H1 (cell line): ENCODE measurements around the gene MTTP. TPM values are rescaled to one million over a fixed set of nuclear protein-coding genes. Genes with fewer than 3 reads are reported as not detected.

Experiments
- CTCF ChIA-PET: fragments of 300-600 bp; sonication (Branson Sonifier 250); formaldehyde crosslinking; loops from one replicate; lab custom pipeline; 2021; ENCODE audit not compliant: partially characterized antibody; lab: Charles Lee
- POLR2A ChIA-PET: fragments of 300-600 bp; sonication (Branson Sonifier 250); formaldehyde crosslinking; loops from one replicate; lab custom pipeline; 2021; ENCODE audit warnings: inconsistent platforms; ENCODE audit not compliant: partially characterized antibody; lab: Charles Lee
- DNase-seq, 2 experiments: peaks; one replicate each; pipeline versions ENCODE4 v3.0.0 to v3.0.0-alpha.2; 2010 to 2022; ENCODE audit warnings: low spot score in 2 of 2, low read depth in 1 of 2, mixed read lengths in 1 of 2
- FAIRE-seq: peaks from 2 replicates; lab custom pipeline; 2011; peaks lifted over from hg19 to GRCh38; lab: Jason Lieb, UNC
- H2AFZ ChIP-seq: 2 replicates; pipeline ENCODE4 v1.8.1; 2012; ENCODE audit warnings: low read length, inconsistent platforms
- H2AK5ac ChIP-seq: 2 replicates; pipeline ENCODE4 v1.6.1; 2013; ENCODE audit warnings: low read depth, low read length
- H2BK120ac ChIP-seq: replicated peaks from 2 replicates; pipeline ENCODE3; 2013; ENCODE audit warnings: low read depth, low read length, inconsistent platforms
- H2BK12ac ChIP-seq: 2 replicates; pipeline ENCODE4 v1.6.1; 2013; ENCODE audit warnings: low read depth, low read length
- H2BK15ac ChIP-seq: 2 replicates; pipeline ENCODE4 v1.6.1; 2013; ENCODE audit warnings: low read length
- H2BK20ac ChIP-seq: 2 replicates; pipeline ENCODE4 v1.6.1; 2013; ENCODE audit warnings: low read length
- H2BK5ac ChIP-seq: 2 replicates; pipeline ENCODE4 v1.6.1; 2013; ENCODE audit warnings: low read depth, low read length
- H3K14ac ChIP-seq: 2 replicates; pipeline ENCODE4 v1.6.1; 2013; ENCODE audit warnings: inconsistent platforms; ENCODE audit not compliant: insufficient read length
- H3K18ac ChIP-seq: 2 replicates; pipeline ENCODE4 v1.6.1; 2013; ENCODE audit warnings: low read length; ENCODE audit errors: extremely low read depth
- H3K23ac ChIP-seq: 2 replicates; pipeline ENCODE4 v1.6.1; 2013; ENCODE audit warnings: inconsistent platforms; ENCODE audit not compliant: insufficient read length
- H3K23me2 ChIP-seq: 2 replicates; pipeline ENCODE4 v1.6.1; 2013; ENCODE audit warnings: low read depth, low read length
- H3K27ac ChIP-seq: 2 replicates; pipeline ENCODE4 v1.6.1; 2011; ENCODE audit warnings: low read depth, low read length, inconsistent platforms
- H3K27me3 ChIP-seq, 4 experiments: replicated peaks in 1 of 4; 1 replicate in 1 of 4; 2 replicates in 3 of 4; pipeline versions ENCODE4 v1.6.1 to v1.8.1; 2011 to 2013; ENCODE audit warnings: low read length in 3 of 4, mild to moderate bottlenecking in 3 of 4, inconsistent platforms in 2 of 4, mixed read lengths in 2 of 4, moderate library complexity in 1 of 4; ENCODE audit not compliant: control insufficient read depth in 3 of 4, insufficient read depth in 3 of 4; ENCODE audit errors: extremely low read depth in 1 of 4
- H3K36me3 ChIP-seq, 4 experiments: 2 replicates each; pipeline versions ENCODE4 v1.6.1 to v1.8.1; 2011 to 2013; ENCODE audit warnings: mild to moderate bottlenecking in 4 of 4, low read length in 3 of 4, moderate library complexity in 2 of 4, control low read depth in 1 of 4, inconsistent platforms in 1 of 4; ENCODE audit not compliant: insufficient read depth in 4 of 4, control insufficient read depth in 2 of 4
- H3K4ac ChIP-seq: replicated peaks from 2 replicates; pipeline ENCODE3; 2013; ENCODE audit warnings: low read length, low read depth, mixed read lengths, inconsistent platforms; ENCODE audit not compliant: insufficient read length
- H3K4me1 ChIP-seq, 4 experiments: replicated peaks in 1 of 4; 1 replicate in 1 of 4; 2 replicates in 3 of 4; pipeline versions ENCODE4 v1.6.1 to v1.8.1; 2011 to 2013; ENCODE audit warnings: low read length in 3 of 4, inconsistent platforms in 2 of 4, mixed read lengths in 1 of 4; ENCODE audit not compliant: insufficient read depth in 4 of 4, control insufficient read depth in 3 of 4
- H3K4me2 ChIP-seq, 2 experiments: 2 replicates each; pipeline versions ENCODE4 v1.6.1 to v1.8.1; 2011 to 2013; ENCODE audit warnings: low read depth in 2 of 2, low read length in 2 of 2, control low read depth in 1 of 2, inconsistent platforms in 1 of 2, mild to moderate bottlenecking in 1 of 2; ENCODE audit not compliant: insufficient read depth in 1 of 2
- H3K4me3 ChIP-seq, 4 experiments: fragments of 200-600, 300-600 bp in 1 of 4; sonication (generic), shearing (Covaris generic), sonication (Bioruptor Twin) in 1 of 4; 2 replicates each; pipeline versions ENCODE4 v1.5.1 to v1.8.1; 2011 to 2016; ENCODE audit warnings: low read length in 4 of 4, low read depth in 3 of 4, control low read depth in 2 of 4, inconsistent platforms in 2 of 4, mild to moderate bottlenecking in 2 of 4, mixed read lengths in 1 of 4, moderate library complexity in 1 of 4; ENCODE audit not compliant: insufficient read depth in 2 of 4; ENCODE audit errors: extremely low read depth in 1 of 4
- H3K56ac ChIP-seq: replicated peaks from 2 replicates; pipeline ENCODE3; 2013; ENCODE audit warnings: low read depth, mild to moderate bottlenecking, mixed read lengths, low read length, inconsistent platforms; ENCODE audit not compliant: insufficient read length
- H3K79me1 ChIP-seq: 2 replicates; pipeline ENCODE4 v1.6.1; 2013; ENCODE audit warnings: low read depth, low read length, control low read depth
- H3K79me2 ChIP-seq, 2 experiments: 2 replicates each; pipeline versions ENCODE4 v1.6.1 to v1.8.1; 2012 to 2013; ENCODE audit warnings: low read length in 2 of 2, mild to moderate bottlenecking in 2 of 2, inconsistent platforms in 1 of 2; ENCODE audit not compliant: insufficient read depth in 2 of 2, control insufficient read depth in 1 of 2
- H3K9ac ChIP-seq, 4 experiments: replicated peaks in 1 of 4; 1 replicate in 1 of 4; 2 replicates in 3 of 4; pipeline versions ENCODE4 v1.6.1 to v1.8.1; 2011 to 2013; ENCODE audit warnings: low read depth in 3 of 4, low read length in 3 of 4, control low read depth in 2 of 4, mild to moderate bottlenecking in 2 of 4, moderate library complexity in 2 of 4, inconsistent platforms in 1 of 4; ENCODE audit errors: extremely low read depth in 1 of 4
- H3K9me3 ChIP-seq, 2 experiments: 2 replicates each; pipeline versions ENCODE4 v1.6.1 to v1.8.1; 2012 to 2013; ENCODE audit warnings: mild to moderate bottlenecking in 2 of 2, moderate library complexity in 2 of 2, control low read depth in 1 of 2, inconsistent platforms in 1 of 2, low read depth in 1 of 2, low read length in 1 of 2, mixed read lengths in 1 of 2; ENCODE audit not compliant: insufficient read depth in 2 of 2
- H4K20me1 ChIP-seq, 2 experiments: replicated peaks in 1 of 2; 2 replicates each; pipeline versions ENCODE3 to v1.8.1; 2011 to 2013; ENCODE audit warnings: inconsistent platforms in 2 of 2, low read length in 2 of 2, mild to moderate bottlenecking in 1 of 2; ENCODE audit not compliant: insufficient read depth in 2 of 2, control insufficient read depth in 1 of 2
- H4K5ac ChIP-seq: 2 replicates; pipeline ENCODE4 v1.6.1; 2013; ENCODE audit warnings: low read length, low read depth, mixed read lengths, inconsistent platforms; ENCODE audit not compliant: insufficient read length
- H4K8ac ChIP-seq: 2 replicates; pipeline ENCODE4 v1.8.0; 2013; ENCODE audit warnings: mild to moderate bottlenecking, moderate library complexity, low read length, inconsistent platforms; ENCODE audit not compliant: insufficient read depth; ENCODE audit errors: extremely low read depth
- H4K91ac ChIP-seq: replicated peaks from 2 replicates; pipeline ENCODE3; 2013; ENCODE audit warnings: low read length, mixed read lengths, inconsistent platforms; ENCODE audit not compliant: insufficient read length
- WGBS, 2 experiments: shearing (Covaris generic) in 1 of 2; methylation state at CpG; one replicate each; pipeline versions ENCODE4 v1.1.6 to v1.1.7; 2013 to 2015; ENCODE audit warnings: low lambda C conversion rate in 2 of 2, mixed read lengths in 2 of 2, inconsistent platforms in 1 of 2, low coverage in 1 of 2, missing lambda C conversion rate in 1 of 2; ENCODE audit not compliant: insufficient replicate concordance in 2 of 2, insufficient coverage in 1 of 2, insufficient read length in 1 of 2; ENCODE audit errors: extremely low coverage in 1 of 2, missing lambda C conversion rate in 1 of 2; 5-methylcytosine and 5-hydroxymethylcytosine counted together
- polyA plus RNA-seq, 7 experiments: library from polyadenylated mRNA; depleted of rRNA in 3 of 7; stranded (reverse) in 5 of 7; unstranded in 2 of 7; fragments of >200 nt in 5 of 7; fragments of 200-250 nt in 2 of 7; gene quantifications; 1 replicate in 5 of 7; 2 replicates in 1 of 7; 4 replicates in 1 of 7; pipeline versions ENCODE4 v1.2.1 to v1.2.3, GENCODE V29; 2011 to 2013; ENCODE audit warnings: missing spikeins in 2 of 7, mixed read lengths in 2 of 7
- total RNA-seq: library from RNA; stranded (reverse); fragmentation: NEBNext Ultra II Directional; extraction: Animal tissue kit (Norgen Biotek cat#: 25700); gene quantifications from 2 replicates; pipeline ENCODE4 v1.2.1, GENCODE V29; 2021
- TF ChIP-seq, protein P1 (sequence below): fragments of 300-600 bp; sonication (generic); IDR thresholded peaks from 2 replicates; pipeline ENCODE4 v1.7.1; 2012; ENCODE audit warnings: low read length, moderate library complexity, mild to moderate bottlenecking, inconsistent platforms; ENCODE audit not compliant: insufficient replicate concordance

MTTP gene
- total and polyA plus RNA-seq, 2 of the 8 experiments (the other 6 are each of a cell fraction or from before 2014, with no cell fraction given), result 0.12 to 0.26 TPM

GRCh38 chr4:99669084-99669483, 94.5 kb downstream of the MTTP start:
- Histone ChIP-seq H3K14ac (no peak overlapping the region), H3K9ac (no peak overlapping the region), H3K79me1 (no peaks in the 10 kb centered on the region), H2BK20ac (no peak overlapping the region), H3K4ac (no peak overlapping the region), H3K23ac (no peak overlapping the region), H3K9me3 (no peaks in the 10 kb centered on the region), H3K36me3 (no peaks in the 10 kb centered on the region), H2AK5ac (no peak overlapping the region), H3K27me3 (no peaks in the 10 kb centered on the region), H2BK5ac (no peak overlapping the region), H3K4me3 (no peak overlapping the region), H3K18ac (no peak overlapping the region), H4K8ac (no peak overlapping the region), H2BK15ac (no peak overlapping the region), H3K79me2 (no peaks in the 10 kb centered on the region), H3K23me2 (no peaks in the 10 kb centered on the region), H3K56ac (no peak overlapping the region), H3K4me2 (no peak overlapping the region), H3K27ac (no peak overlapping the region), H4K5ac (no peak overlapping the region), H4K20me1 (no peaks in the 10 kb centered on the region), H2AFZ (no peak overlapping the region), H3K4me1 (no peaks in the 10 kb centered on the region), H2BK12ac (no peak overlapping the region), H4K91ac (no peak overlapping the region), H2BK120ac (no peak overlapping the region)
- ChIA-PET POLR2A (no interaction called here), CTCF (no interaction called here)
- 91% methylated on average over 1 of the region's 1 CpG; no CpG with 5 or more reads in 1 of the 2 experiments for WGBS, 2 experiments
- FAIRE-seq (no peak), DNase-seq (no peak)
- TF ChIP-seq, protein P1, sequence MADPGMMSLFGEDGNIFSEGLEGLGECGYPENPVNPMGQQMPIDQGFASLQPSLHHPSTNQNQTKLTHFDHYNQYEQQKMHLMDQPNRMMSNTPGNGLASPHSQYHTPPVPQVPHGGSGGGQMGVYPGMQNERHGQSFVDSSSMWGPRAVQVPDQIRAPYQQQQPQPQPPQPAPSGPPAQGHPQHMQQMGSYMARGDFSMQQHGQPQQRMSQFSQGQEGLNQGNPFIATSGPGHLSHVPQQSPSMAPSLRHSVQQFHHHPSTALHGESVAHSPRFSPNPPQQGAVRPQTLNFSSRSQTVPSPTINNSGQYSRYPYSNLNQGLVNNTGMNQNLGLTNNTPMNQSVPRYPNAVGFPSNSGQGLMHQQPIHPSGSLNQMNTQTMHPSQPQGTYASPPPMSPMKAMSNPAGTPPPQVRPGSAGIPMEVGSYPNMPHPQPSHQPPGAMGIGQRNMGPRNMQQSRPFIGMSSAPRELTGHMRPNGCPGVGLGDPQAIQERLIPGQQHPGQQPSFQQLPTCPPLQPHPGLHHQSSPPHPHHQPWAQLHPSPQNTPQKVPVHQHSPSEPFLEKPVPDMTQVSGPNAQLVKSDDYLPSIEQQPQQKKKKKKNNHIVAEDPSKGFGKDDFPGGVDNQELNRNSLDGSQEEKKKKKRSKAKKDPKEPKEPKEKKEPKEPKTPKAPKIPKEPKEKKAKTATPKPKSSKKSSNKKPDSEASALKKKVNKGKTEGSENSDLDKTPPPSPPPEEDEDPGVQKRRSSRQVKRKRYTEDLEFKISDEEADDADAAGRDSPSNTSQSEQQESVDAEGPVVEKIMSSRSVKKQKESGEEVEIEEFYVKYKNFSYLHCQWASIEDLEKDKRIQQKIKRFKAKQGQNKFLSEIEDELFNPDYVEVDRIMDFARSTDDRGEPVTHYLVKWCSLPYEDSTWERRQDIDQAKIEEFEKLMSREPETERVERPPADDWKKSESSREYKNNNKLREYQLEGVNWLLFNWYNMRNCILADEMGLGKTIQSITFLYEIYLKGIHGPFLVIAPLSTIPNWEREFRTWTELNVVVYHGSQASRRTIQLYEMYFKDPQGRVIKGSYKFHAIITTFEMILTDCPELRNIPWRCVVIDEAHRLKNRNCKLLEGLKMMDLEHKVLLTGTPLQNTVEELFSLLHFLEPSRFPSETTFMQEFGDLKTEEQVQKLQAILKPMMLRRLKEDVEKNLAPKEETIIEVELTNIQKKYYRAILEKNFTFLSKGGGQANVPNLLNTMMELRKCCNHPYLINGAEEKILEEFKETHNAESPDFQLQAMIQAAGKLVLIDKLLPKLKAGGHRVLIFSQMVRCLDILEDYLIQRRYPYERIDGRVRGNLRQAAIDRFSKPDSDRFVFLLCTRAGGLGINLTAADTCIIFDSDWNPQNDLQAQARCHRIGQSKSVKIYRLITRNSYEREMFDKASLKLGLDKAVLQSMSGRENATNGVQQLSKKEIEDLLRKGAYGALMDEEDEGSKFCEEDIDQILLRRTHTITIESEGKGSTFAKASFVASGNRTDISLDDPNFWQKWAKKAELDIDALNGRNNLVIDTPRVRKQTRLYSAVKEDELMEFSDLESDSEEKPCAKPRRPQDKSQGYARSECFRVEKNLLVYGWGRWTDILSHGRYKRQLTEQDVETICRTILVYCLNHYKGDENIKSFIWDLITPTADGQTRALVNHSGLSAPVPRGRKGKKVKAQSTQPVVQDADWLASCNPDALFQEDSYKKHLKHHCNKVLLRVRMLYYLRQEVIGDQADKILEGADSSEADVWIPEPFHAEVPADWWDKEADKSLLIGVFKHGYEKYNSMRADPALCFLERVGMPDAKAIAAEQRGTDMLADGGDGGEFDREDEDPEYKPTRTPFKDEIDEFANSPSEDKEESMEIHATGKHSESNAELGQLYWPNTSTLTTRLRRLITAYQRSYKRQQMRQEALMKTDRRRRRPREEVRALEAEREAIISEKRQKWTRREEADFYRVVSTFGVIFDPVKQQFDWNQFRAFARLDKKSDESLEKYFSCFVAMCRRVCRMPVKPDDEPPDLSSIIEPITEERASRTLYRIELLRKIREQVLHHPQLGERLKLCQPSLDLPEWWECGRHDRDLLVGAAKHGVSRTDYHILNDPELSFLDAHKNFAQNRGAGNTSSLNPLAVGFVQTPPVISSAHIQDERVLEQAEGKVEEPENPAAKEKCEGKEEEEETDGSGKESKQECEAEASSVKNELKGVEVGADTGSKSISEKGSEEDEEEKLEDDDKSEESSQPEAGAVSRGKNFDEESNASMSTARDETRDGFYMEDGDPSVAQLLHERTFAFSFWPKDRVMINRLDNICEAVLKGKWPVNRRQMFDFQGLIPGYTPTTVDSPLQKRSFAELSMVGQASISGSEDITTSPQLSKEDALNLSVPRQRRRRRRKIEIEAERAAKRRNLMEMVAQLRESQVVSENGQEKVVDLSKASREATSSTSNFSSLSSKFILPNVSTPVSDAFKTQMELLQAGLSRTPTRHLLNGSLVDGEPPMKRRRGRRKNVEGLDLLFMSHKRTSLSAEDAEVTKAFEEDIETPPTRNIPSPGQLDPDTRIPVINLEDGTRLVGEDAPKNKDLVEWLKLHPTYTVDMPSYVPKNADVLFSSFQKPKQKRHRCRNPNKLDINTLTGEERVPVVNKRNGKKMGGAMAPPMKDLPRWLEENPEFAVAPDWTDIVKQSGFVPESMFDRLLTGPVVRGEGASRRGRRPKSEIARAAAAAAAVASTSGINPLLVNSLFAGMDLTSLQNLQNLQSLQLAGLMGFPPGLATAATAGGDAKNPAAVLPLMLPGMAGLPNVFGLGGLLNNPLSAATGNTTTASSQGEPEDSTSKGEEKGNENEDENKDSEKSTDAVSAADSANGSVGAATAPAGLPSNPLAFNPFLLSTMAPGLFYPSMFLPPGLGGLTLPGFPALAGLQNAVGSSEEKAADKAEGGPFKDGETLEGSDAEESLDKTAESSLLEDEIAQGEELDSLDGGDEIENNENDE, result no peak
